Hematopoietic multipotent progenitor cell treated with erythropoietin and hydrocortisone succinate and interleukin-3 and kit ligand, for 4 days (in vitro differentiated cells): ENCODE results near the gene LOXL3.
"Not testable (repeated sequence)": the region's sequence is repeated elsewhere in the genome, so short reads cannot be mapped to it uniquely, and the experiment has no call there.

ENCODE experiments used
- DNase-seq: peaks from one replicate; pipeline ENCODE4 v3.0.0-alpha.2; 2015

Gene LOXL3

GRCh38 chr2:74572178-74572925 is 18.6 kb upstream of the LOXL3 start:
- no peak for DNase-seq

DNA sequence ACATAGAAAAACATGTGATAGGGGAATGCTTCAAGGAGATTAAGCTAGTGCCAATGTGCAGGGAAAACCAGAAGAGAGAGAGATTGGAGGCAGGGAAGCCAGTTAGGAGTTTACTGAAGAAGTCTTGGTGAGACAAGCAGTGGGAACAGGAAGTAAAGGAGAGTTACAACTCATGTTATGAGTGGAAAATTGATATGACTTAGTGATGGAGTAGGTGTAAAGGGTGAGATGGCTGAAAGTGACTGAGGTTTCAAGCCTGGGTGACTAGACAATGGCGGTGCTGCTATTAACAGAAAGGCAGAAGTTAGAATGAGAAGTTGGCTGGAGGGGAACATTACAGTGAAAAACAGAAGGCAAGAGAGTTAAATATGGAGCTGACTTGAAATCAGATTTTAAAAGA is 17.3 kb upstream of the LOXL3 start:
- no peak for DNase-seq

GRCh38 chr2:74569686-74570085 is 15.9 kb upstream of the LOXL3 start:
- no peak for DNase-seq

GRCh38 chr2:74567881-74568280 is 14.1 kb upstream of the LOXL3 start:
- DNase-seq: no peak

DNA sequence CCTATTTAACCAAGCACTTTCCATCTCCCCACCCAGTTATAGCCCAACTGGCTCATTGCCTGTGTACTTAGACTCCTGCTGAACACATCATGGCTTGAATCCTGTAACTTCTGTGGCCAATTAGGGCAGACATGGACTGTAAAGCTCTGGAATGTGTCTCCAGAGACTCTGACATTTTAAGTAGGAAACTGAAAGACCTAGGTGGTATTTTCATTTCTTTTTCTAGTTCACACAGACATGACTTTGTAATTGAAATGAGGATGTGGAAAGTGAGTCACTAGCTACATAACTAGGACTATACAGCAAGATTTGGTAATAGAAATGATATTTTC is 13.0 kb upstream of the LOXL3 start:
- no peak for DNase-seq

- no peak for DNase-seq
Observed at GRCh38 chr2:74566076-74566753, 12.5 kb upstream of the LOXL3 start.

GRCh38 chr2:74564222-74564621 is 10.5 kb upstream of the LOXL3 start:
- DNase-seq: no peak

DNA sequence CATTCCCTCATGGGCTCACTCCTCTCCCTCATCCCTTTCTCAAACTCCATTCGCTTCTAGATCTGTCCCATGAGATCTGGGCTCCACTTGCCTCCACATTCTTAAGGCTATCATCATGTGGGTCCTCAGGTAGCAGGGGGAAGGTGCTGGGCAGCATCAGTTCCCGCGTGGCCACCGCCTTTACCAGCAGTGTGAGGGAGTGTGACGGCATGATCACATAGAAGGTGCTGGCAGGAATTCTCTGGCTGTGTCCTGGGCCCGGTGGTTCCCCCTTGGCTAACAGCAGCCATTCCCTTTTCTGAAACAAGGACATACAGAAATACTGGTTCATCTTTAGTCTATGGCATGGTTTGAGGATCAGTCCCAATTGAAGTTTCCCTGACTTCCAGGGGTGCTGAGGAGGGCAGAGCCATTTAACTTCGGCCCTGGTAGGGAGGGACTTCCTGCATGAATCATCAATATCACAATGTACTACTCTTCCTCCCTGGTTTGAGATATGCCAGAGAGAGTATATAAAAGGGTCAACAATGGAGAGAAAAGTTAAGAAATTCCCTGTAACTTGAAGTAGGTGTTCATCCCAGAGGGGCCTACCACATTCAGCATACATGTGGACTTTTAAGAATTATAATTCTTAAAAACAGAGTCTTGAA is 8.5 kb upstream of the LOXL3 start:
- peak; percentile 49 for DNase-seq

DNA sequence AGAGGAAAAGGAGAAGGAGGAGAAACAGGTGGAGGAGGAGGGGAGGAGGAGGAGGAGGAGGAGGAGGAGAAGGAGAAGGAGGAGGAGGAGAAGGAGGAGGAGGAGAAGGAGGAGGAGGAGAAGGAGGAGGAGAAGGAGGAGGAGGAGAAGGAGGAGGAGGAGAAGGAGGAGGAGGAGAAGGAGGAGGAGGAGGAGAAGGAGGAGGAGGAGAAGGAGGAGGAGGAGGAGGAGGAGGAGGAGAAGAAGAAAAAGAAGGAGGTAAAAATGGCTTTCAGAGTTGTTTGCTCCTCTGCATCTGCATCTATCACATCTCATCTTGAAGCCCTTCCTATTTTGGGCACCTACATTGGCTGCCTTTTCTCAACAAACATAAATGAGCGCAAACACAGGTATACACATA is 7.3 kb upstream of the LOXL3 start:
- DNase-seq: not testable (repeated sequence)

DNA sequence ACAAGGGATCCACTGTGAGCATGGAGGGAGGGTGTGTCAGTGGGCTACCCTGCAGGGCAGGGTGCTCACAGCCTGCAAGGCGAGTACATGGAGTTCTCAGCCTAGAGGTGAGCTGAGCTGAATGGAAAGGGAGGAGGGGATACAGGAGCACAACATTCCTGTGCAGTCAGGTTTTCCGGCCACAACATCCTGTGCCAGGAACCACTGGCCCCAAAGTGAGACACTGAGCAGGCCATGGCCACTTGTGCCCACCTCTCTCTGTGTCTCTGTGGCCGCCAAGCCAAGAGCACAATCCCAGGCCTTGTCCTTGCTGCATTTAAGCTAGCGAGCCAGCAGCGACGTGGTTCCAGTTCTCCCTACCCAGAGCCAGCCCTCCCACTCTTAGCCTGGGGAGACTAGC is 6.8 kb upstream of the LOXL3 start:
- no peak for DNase-seq

DNA sequence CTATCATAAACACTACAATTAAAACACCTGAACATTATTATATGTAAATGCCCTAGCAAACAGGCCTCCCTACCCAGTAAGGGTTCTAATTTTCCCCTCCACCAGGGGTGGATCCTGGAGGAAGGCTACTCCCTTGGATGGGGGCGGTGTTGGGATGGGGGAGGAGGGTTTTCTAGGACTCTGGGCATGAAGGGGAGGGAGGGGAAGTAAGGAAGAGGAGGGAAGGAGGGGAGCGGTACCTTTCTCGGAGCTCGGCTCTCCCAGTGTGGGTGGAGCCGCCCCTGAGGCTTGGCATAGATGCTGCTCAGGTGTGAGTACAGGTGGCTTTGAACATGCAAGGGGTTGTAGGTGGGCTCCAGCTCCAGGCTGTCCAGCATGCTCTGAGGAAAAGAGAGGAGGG is 6.2 kb upstream of the LOXL3 start:
- no peak for DNase-seq

DNA sequence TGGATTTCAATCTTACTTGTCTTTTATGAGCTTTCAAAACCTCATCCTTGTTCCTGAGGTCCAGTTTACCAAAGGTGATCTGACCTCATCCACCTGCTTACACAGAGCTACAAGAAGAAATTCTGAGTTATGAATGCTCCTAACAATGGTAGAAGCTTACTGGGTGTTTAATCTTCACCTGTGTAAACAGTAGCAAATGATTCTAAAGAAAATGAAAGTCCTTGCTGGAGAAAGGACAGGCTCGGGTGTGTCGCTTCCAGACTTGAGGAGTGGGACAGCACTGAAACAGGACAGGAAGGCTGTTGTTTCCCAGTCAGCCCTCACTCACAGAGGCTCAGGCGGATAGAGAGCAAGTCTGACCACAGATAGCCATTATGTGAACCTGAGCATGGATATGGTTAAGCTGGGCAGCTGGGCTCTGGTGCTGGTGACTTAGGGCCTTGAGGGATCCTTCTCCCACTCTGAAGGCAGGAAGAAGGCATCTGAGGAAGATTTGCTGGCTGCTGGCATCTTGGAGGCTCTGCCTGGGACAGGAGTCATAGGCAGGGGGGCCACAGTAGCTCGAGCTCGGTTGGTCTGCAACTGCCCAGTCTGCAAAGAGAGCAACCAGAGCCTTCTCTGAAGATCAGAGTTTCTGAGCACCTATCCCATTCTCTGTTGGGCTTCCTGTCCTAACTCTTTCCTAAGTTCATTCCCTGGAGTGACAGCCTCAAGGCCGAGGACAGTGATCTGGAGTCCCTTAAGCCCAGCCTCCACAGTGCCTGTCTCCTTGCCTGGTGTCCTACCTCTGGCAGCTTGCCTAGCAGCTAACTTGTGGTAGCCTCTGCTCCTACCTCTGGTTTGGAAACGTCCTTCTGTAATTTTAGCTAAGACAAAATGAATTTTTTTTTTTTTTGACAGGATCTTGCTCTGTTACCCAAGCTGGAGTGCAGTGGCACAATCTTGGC is 4.8 kb upstream of the LOXL3 start:
- DNase-seq: no peak

GRCh38 chr2:74556831-74557370 is 3.2 kb upstream of the LOXL3 start:
- DNase-seq: no peak

DNA sequence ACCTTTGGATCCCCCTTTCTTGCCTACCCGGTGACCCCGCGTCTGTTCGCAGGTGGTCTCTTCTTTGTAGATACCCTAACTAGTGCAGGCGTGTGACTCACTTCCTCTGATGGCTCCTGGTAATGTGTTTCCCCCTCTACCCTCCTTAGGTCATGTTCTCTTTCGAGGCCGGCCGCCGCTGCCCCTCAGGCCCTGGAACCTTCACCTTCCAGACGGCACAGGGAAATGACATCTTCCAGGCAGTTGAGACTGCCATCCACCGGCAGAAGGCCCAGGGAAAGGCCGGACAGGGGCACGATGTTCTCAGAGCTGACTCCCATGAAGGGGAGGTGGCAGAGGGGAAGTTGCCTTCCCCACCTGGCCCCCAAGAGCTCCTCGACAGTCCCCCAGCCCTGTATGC is 2.4 kb upstream of the LOXL3 start:
- no peak for DNase-seq

DNA sequence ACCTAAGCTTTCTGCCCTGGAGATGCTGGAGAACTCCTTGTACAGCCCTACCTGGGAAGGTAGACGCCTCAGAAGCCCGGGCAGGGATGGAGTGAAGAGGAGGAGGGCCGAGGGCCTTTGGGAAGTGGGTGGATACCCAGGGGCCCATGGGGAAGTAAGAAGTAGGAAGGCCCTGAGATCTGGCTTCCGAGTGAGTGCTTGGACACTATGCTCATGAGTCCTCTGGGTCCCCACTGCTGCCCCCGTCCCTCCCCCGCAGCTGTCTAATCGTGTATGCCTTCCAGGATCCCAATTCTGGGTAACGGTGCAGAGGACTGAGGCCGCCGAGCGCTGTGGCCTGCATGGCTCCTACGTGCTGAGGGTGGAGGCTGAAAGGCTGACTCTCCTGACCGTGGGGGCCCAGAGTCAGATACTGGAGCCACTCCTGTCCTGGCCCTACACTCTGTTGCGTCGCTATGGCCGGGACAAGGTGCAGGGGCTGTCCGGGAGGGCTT is 1.9 kb upstream of the LOXL3 start:
- peak; percentile 53 for DNase-seq

GRCh38 chr2:74554820-74555531 is 1.2 kb upstream of the LOXL3 start:
- DNase-seq: peak; percentile 76

DNA sequence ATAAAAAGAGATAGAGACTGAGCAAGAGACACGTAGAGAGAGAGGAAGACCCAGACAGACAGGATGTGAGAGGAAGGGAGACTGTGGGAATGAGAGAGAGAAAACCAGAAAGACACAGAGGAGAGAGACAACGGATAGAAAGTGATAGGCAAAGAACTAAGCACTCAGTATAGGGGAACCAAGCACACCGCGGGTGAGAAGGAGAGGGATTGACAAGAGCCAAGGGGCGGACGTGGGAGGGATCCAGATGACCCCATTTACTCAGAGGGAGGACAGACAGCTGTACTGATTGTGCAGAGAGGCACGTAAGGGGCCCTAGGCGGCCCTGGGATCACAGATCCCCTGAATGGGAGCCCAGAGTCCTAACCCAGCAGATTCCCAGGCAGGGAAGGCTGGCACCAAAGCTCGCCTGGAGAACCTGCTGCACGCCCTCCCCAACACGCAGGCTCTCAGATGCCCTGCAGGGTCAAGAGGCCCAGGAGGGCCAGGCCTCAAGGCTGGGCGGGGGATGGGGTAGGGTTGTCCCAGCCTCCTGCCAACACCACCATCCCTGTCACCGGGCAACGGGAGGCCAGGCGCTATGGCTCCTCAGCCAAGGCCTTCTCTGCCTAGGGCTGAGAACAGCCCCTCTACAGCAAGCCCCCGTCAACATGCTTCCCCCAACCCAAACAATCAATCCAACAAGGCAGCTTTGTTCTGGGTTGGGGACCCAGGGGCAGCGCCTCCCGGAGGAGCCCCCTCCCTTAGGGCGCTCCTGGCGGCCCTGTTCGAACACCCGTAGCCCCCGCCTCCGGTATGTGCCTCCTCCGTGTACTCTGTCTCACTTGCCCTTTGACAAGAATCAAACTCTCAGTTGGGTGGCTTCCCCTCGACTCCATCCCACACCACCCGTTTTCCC is 579 bp downstream of the LOXL3 start:
- DNase-seq: peak; percentile 48

DNA sequence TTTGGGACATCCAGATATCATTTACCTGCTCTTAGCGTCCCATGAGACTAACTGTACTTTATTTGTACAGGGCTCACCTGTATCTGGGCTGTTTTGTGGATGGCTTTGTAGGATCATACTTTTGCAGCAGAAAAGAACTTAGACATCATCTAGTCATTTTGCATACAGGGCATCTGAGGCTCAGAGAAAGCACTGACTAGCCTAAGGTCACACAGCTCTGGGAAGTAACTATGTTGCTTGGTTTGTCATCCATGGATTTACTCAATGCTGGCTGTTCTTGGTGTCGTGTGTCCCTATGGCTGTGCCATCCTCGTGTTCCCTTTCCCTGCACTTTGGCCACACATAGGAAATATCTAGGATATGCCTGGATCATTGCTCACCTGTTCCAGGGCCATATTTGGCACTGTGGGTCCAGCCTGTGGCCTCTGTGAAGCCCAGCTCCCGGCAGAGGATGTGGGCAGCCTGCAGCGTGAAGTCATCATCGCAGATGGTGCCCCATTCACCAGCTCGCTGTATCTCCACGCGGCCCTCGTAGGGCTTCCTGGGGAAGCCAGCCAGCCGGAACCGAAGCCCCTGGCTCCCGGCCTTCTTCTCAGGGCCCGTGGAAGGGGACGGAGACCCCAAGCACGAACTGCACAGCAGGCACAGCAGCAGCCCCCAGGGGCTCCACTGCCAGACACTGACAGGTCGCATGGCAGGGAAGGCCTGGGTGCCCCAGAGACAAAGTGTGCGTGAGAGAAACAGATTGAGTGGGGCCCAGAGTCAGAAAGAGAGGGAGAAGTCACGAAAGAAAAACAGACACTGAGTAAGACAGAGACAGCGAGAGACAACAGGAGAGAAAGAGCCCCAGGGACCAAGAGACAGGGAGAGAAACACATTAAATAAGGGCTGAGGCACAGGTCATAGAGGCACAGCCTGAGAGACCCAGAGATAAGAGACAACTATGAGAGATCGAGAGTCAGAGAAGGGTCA is 1.5 kb downstream of the LOXL3 start:
- no peak for DNase-seq

GRCh38 chr2:74551530-74551929 is 2.2 kb downstream of the LOXL3 start:
- no peak for DNase-seq

GRCh38 chr2:74550231-74550630 is 3.5 kb downstream of the LOXL3 start:
- DNase-seq: no peak
